Neural progenitor cell (in vitro differentiated cells): Measurements from ENCODE around the gene MCL1. TPM values are rescaled to one million over a fixed set of nuclear protein-coding genes. Genes with fewer than 3 reads are reported as not detected.
"Not testable (repeated sequence)": the region's sequence is repeated elsewhere in the genome, so short reads cannot be mapped to it uniquely, and the experiment has no call there.

Source experiments
- DNase-seq: peaks from one replicate; pipeline ENCODE4 v3.0.0-alpha.2; 2016; ENCODE audit warnings: low spot score
- H2AFZ ChIP-seq: fragments of 200-600 bp; sonication (generic); replicated peaks from 2 replicates; pipeline ENCODE4 v1.6.1; 2016; ENCODE audit warnings: antibody characterized with exemption
- H3F3A ChIP-seq: fragments of 200-600 bp; sonication (generic); 2 replicates; pipeline ENCODE4 v1.6.1; 2016; ENCODE audit warnings: antibody characterized with exemption, low read depth
- H3K27ac ChIP-seq: fragments of 200-600 bp; sonication (generic); 2 replicates; pipeline ENCODE4 v1.5.1; 2016; ENCODE audit warnings: mild to moderate bottlenecking
- H3K27me3 ChIP-seq: fragments of 200-600 bp; sonication (generic); 2 replicates; pipeline ENCODE4 v1.6.1; 2016; ENCODE audit warnings: mild to moderate bottlenecking, moderate library complexity
- H3K36me3 ChIP-seq: fragments of 200-600 bp; sonication (generic); 2 replicates; pipeline ENCODE4 v1.5.1; 2016
- H3K4me1 ChIP-seq: fragments of 200-600 bp; sonication (generic); 2 replicates; pipeline ENCODE4 v1.6.1; 2016; ENCODE audit warnings: mixed run types
- H3K4me2 ChIP-seq: fragments of 200-600 bp; sonication (generic); 2 replicates; pipeline ENCODE4 v1.6.1; 2016
- H3K4me3 ChIP-seq: fragments of 200-600 bp; sonication (generic); 2 replicates; pipeline ENCODE4 v1.5.1; 2016
- H3K79me2 ChIP-seq: fragments of 200-600 bp; sonication (generic); 2 replicates; pipeline ENCODE4 v1.6.1; 2016; ENCODE audit warnings: low read depth
- H3K9ac ChIP-seq: fragments of 200-600 bp; sonication (generic); 2 replicates; pipeline ENCODE4 v1.6.1; 2016
- H3K9me3 ChIP-seq: fragments of 200-600 bp; sonication (generic); 2 replicates; pipeline ENCODE4 v1.5.1; 2016; ENCODE audit warnings: low read depth
- H4K20me1 ChIP-seq: fragments of 200-600 bp; sonication (generic); 2 replicates; pipeline ENCODE4 v1.6.1; 2016; ENCODE audit warnings: low read depth
- H3K27ac Mint-ChIP-seq: 3 replicates; pipeline ENCODE4 v1.8.0; 2021; ENCODE audit warnings: mixed read lengths
- H3K27me3 Mint-ChIP-seq: 2 replicates; pipeline ENCODE4 v1.8.0; 2022; ENCODE audit warnings: low read depth, mild to moderate bottlenecking, inconsistent platforms, moderate library complexity, mixed read lengths; ENCODE audit not compliant: insufficient read depth
- H3K36me3 Mint-ChIP-seq: 3 replicates; pipeline ENCODE4 v1.8.0; 2021; ENCODE audit warnings: mixed read lengths
- H3K4me1 Mint-ChIP-seq: 3 replicates; pipeline ENCODE4 v1.8.0; 2021; ENCODE audit warnings: mixed read lengths
- H3K4me3 Mint-ChIP-seq: 3 replicates; pipeline ENCODE4 v1.8.0; 2021; ENCODE audit warnings: mild to moderate bottlenecking, moderate library complexity, mixed read lengths
- H3K9me3 Mint-ChIP-seq: 3 replicates; pipeline ENCODE4 v1.8.0; 2020; ENCODE audit warnings: mixed read lengths
- EZH2 ChIP-seq: fragments of 200-600 bp; sonication (generic); IDR thresholded peaks from 2 replicates; pipeline ENCODE4 v1.6.1; 2017; ENCODE audit warnings: antibody characterized with exemption, mild to moderate bottlenecking, moderate library complexity
- EZH2phosphoT487 ChIP-seq: fragments of 200-600 bp; sonication (generic); IDR thresholded peaks from 2 replicates; pipeline ENCODE4 v1.6.1; 2017; ENCODE audit warnings: antibody characterized with exemption
- total RNA-seq: library from RNA; depleted of rRNA; stranded (reverse); fragments of >200 nt; gene quantifications from 2 replicates; pipeline ENCODE4 v1.2.3, GENCODE V29; 2015; ENCODE audit warnings: low replicate concordance
- TF ChIP-seq, protein P1 (sequence below): fragments of 200-600 bp; sonication (generic); IDR thresholded peaks from 2 replicates; pipeline ENCODE4 v1.5.1; 2017; ENCODE audit warnings: antibody characterized with exemption, mild to moderate bottlenecking

Gene MCL1
- total RNA-seq, 1 donor from 2014 or later: 232 TPM

DNA sequence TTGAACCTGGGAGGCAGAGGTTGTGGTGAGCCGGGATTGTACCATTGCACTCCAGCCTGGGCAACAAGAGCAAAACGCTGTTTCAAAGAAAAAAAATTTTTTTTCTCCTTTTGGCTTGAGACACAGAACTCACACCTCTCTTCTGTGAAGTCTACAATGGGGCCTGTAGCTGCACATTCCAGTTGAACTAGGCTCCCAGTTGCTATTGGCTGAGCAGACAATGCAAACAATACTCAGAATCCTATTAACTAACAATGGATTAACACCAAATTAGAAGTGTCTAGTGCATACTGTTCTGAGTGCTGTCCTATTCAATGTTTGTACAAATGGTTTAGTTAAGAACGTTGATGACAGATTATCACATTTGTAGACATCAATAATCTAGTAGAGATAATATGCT is 17.6 kb upstream of the MCL1 start:
- peaks cover 4% of the 10 kb centered on the region for H3K27me3 Mint-ChIP-seq
- H3K27ac Mint-ChIP-seq: no peak overlapping the region
- H3K4me3 Mint-ChIP-seq: no peak overlapping the region
- Histone ChIP-seq H4K20me1 (no peaks in the 10 kb centered on the region), H3K4me3 (no peak overlapping the region), H3F3A (peaks cover 11% of the 10 kb centered on the region), H3K9ac (no peak overlapping the region), H3K27ac (no peak overlapping the region), H3K4me2 (no peak overlapping the region), H3K36me3 (no peaks in the 10 kb centered on the region), H3K27me3 (no peaks in the 10 kb centered on the region), H3K9me3 (no peaks in the 10 kb centered on the region), H3K4me1 (no peaks in the 10 kb centered on the region), H3K79me2 (no peaks in the 10 kb centered on the region), H2AFZ (no peak overlapping the region)
- no peak for TF ChIP-seq EZH2phosphoT487
- no peak for TF ChIP-seq EZH2
- H3K9me3 Mint-ChIP-seq: peaks cover 8% of the 10 kb centered on the region
- peaks cover 12% of the 10 kb centered on the region for H3K4me1 Mint-ChIP-seq
- H3K36me3 Mint-ChIP-seq: peaks cover 24% of the 10 kb centered on the region
- peak; percentile 37 for DNase-seq

DNA sequence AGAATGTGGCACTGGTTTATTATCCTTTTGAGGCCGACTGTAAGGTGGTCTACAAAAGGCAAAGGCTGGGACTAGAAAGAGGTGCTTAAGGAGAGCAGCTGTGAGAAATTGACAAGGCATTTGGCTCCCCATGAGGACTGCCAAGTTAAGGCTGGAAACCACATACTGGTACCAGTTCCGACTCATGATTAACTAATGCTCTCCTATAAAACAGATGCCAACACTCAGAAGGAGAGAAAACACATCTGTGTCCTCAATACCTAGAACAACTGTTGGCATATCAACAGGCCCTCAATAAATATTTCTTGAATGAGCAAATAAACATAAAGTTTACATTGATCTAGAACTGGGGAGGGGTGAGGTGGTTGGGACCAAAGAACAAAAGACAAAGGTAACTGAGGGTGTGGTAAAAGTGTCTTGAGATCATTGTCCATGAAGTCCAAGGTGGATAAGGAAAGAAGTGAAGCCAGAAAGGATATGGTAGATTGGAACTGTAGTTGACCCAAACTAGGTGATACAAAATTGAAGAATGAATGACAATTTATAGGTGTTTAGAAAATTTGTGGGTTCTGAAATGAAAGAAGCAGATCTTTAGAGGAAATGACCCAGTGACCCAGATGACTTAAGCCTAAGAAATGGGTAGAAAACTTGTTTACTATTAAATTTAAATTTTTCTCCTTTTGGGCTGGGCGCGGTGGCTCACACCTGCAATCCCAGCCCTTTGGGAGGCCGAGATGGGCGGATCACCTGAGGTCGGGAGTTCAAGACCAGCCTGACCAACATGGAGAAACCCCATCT is 16.9 kb upstream of the MCL1 start:
- peaks cover 4% of the 10 kb centered on the region for H3K27me3 Mint-ChIP-seq
- Histone ChIP-seq H3K36me3 (no peaks in the 10 kb centered on the region), H3K4me1 (no peaks in the 10 kb centered on the region), H3K27ac (no peak overlapping the region), H3K9me3 (no peaks in the 10 kb centered on the region), H4K20me1 (no peaks in the 10 kb centered on the region), H3K27me3 (no peaks in the 10 kb centered on the region), H3F3A (peaks cover 11% of the 10 kb centered on the region), H3K9ac (no peak overlapping the region), H3K4me2 (no peak overlapping the region), H2AFZ (no peak overlapping the region), H3K4me3 (no peak overlapping the region), H3K79me2 (no peaks in the 10 kb centered on the region)
- peaks cover 12% of the 10 kb centered on the region for H3K4me1 Mint-ChIP-seq
- TF ChIP-seq EZH2: no peak
- TF ChIP-seq, protein P1, sequence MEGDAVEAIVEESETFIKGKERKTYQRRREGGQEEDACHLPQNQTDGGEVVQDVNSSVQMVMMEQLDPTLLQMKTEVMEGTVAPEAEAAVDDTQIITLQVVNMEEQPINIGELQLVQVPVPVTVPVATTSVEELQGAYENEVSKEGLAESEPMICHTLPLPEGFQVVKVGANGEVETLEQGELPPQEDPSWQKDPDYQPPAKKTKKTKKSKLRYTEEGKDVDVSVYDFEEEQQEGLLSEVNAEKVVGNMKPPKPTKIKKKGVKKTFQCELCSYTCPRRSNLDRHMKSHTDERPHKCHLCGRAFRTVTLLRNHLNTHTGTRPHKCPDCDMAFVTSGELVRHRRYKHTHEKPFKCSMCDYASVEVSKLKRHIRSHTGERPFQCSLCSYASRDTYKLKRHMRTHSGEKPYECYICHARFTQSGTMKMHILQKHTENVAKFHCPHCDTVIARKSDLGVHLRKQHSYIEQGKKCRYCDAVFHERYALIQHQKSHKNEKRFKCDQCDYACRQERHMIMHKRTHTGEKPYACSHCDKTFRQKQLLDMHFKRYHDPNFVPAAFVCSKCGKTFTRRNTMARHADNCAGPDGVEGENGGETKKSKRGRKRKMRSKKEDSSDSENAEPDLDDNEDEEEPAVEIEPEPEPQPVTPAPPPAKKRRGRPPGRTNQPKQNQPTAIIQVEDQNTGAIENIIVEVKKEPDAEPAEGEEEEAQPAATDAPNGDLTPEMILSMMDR: no peak
- TF ChIP-seq EZH2phosphoT487: no peak
- no peak for DNase-seq
- H3K4me3 Mint-ChIP-seq: no peak overlapping the region
- H3K36me3 Mint-ChIP-seq: peaks cover 24% of the 10 kb centered on the region
- H3K9me3 Mint-ChIP-seq: peaks cover 8% of the 10 kb centered on the region
- H3K27ac Mint-ChIP-seq: no peak overlapping the region

DNA sequence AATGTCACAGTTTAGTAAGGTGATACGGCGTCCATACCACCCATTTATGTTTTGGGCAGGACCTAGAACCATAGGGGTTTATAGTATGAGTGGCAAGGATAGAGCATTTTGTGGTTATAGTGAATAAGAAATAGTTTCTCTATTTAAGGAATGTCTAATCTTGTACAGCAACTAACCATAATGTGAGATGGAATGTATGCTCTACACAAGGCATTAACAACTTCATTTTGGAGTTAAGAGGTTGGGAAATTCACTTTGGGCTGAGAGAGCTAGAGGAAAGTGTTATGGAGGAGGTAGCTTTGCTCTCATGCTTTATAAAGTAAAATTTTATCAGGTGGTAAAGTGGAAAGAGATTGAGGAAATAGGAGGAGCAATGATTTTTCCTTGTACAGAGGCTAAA is 3.0 kb upstream of the MCL1 start:
- Mint-ChIP-seq H3K27ac (no peak overlapping the region), H3K36me3 (peaks cover 19% of the 10 kb centered on the region), H3K27me3 (peaks cover 2% of the 10 kb centered on the region), H3K4me1 (peaks cover 14% of the 10 kb centered on the region), H3K9me3 (no peaks in the 10 kb centered on the region), H3K4me3 (no peak overlapping the region)
- Histone ChIP-seq H3K4me3 (no peak overlapping the region), H3K27ac (no peak overlapping the region), H3K9ac (no peak overlapping the region), H3K4me1 (peaks cover 7% of the 10 kb centered on the region), H3K27me3 (no peaks in the 10 kb centered on the region), H3K79me2 (peaks cover 37% of the 10 kb centered on the region), H3F3A (peaks cover 26% of the 10 kb centered on the region), H4K20me1 (peaks cover 16% of the 10 kb centered on the region), H3K4me2 (no peak overlapping the region), H3K36me3 (peaks cover 3% of the 10 kb centered on the region), H2AFZ (no peak overlapping the region), H3K9me3 (no peaks in the 10 kb centered on the region)
- TF ChIP-seq EZH2phosphoT487: no peak
- TF ChIP-seq EZH2: no peak
- TF ChIP-seq, protein P1: no peak
- no peak for DNase-seq

DNA sequence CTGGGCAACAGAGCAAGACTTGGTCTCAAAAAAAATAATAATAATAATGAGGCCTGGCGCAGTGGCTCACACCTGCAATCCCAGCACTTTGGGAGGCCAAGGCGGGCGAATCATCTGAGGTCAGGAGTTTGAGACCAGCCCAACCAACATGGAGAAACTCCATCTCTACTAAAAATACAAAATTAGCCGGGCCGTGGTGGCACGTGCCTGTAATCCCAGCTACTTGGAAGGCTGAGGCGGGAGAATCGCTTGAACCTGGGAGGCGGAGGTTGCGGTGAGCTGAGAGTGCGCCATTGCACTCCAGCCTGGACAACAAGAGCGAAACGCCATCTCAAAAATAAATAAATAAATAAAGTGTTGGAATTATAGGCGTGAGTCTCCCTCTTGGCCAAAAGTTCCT is 2.6 kb upstream of the MCL1 start:
- H3K27me3 Mint-ChIP-seq, H3K9me3 Mint-ChIP-seq, H3K27ac Mint-ChIP-seq, H3K27me3 ChIP-seq, H2AFZ ChIP-seq, DNase-seq, H3K4me3 Mint-ChIP-seq, H3K4me2 ChIP-seq, H3K4me3 ChIP-seq, H3K9ac ChIP-seq, H3K4me1 ChIP-seq, H3K36me3 ChIP-seq, H3K27ac ChIP-seq, H3K9me3 ChIP-seq: not testable (repeated sequence)
- peaks cover 18% of the 10 kb centered on the region for H3K4me1 Mint-ChIP-seq
- Histone ChIP-seq H3F3A (peaks cover 30% of the 10 kb centered on the region), H4K20me1 (peaks cover 21% of the 10 kb centered on the region), H3K79me2 (peaks cover 41% of the 10 kb centered on the region)
- H3K36me3 Mint-ChIP-seq: peaks cover 23% of the 10 kb centered on the region

DNA sequence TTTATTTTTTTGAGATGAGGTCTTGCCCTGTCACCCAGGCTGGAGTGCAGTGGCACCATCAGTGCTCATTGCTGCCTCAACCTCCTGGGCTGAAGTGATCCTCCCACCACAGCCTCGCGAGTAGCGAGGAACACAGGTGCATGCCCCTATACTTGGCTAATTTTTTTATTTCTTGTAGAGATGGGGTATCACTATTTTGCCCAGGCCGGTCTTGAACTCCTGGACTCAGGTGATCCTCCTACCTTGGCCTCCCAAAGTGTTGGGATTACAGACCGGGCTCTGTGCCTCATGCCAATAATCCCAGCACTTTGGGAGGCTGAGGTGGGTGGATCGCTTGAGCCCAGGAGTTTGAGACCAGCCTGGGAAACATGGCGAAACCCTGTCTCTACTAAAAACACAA is 2.0 kb upstream of the MCL1 start:
- Histone ChIP-seq H3K36me3 (peaks cover 12% of the 10 kb centered on the region), H3F3A (peaks cover 35% of the 10 kb centered on the region), H3K79me2 (peaks cover 46% of the 10 kb centered on the region), H4K20me1 (peaks cover 26% of the 10 kb centered on the region), H3K4me1 (peaks cover 13% of the 10 kb centered on the region)
- not testable (repeated sequence) for H2AFZ ChIP-seq, H3K9ac ChIP-seq, H3K27ac Mint-ChIP-seq, H3K4me2 ChIP-seq, H3K4me3 Mint-ChIP-seq, H3K9me3 ChIP-seq, H3K27me3 ChIP-seq, H3K4me3 ChIP-seq, H3K27ac ChIP-seq, H3K9me3 Mint-ChIP-seq, H3K27me3 Mint-ChIP-seq, DNase-seq
- peaks cover 27% of the 10 kb centered on the region for H3K36me3 Mint-ChIP-seq
- peaks cover 23% of the 10 kb centered on the region for H3K4me1 Mint-ChIP-seq

DNA sequence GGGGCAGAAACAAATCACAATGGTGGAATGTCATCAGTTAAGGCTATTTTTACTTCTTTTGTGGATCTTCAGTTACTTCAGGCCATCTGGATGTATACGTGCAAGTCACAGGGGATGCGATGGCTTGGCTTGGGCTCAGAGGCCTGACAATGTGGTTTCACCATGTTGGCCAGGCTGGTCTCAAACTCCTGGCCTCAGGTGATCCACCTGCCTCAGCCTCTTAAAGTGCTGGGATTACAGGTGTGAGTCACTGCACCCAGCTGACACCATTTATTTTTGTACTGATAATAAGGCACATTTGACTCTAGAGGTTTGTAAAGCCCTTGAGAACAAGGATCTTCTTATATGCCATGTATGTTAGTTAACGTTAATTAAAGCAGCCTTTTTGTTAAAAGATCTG is 1.6 kb upstream of the MCL1 start:
- peaks cover 17% of the 10 kb centered on the region for H3K4me1 ChIP-seq
- peaks cover 30% of the 10 kb centered on the region for H4K20me1 ChIP-seq
- peaks cover 39% of the 10 kb centered on the region for H3F3A ChIP-seq
- H3K36me3 ChIP-seq: peaks cover 17% of the 10 kb centered on the region
- not testable (repeated sequence) for H3K4me2 ChIP-seq, DNase-seq, H3K9me3 ChIP-seq, H3K27ac Mint-ChIP-seq, H3K27me3 Mint-ChIP-seq, H3K9ac ChIP-seq, H3K27me3 ChIP-seq, H3K27ac ChIP-seq, H3K9me3 Mint-ChIP-seq, H3K4me3 ChIP-seq, H2AFZ ChIP-seq
- Mint-ChIP-seq H3K36me3 (peaks cover 29% of the 10 kb centered on the region), H3K4me1 (peaks cover 27% of the 10 kb centered on the region), H3K4me3 (peak overlapping the region; percentile 91)
- H3K79me2 ChIP-seq: peaks cover 51% of the 10 kb centered on the region
